Esophagus squamous epithelium (tissue), 5 donors: Measurements from ENCODE around the gene AFG3L2. TPM values are rescaled to one million over a fixed set of nuclear protein-coding genes. Genes with fewer than 3 reads are reported as not detected.

Source experiments
- DNase-seq: peaks from one replicate; lab custom pipeline; 2025; lab: John Stamatoyannopoulos, UW
- H3K27ac ChIP-seq, 4 donors: fragments of 200-600 bp; sonication (generic); one replicate each; pipeline ENCODE4 v1.5.1; 2016 to 2019; ENCODE audit warnings: mild to moderate bottlenecking in 1 of 4
- H3K27me3 ChIP-seq, 4 donors: fragments of 200-600 bp; sonication (generic); 1 replicate in 3 of 4; 2 replicates in 1 of 4; pipeline versions ENCODE4 v1.5.1 to v1.6.0; 2017 to 2021; ENCODE audit warnings: antibody characterized with exemption in 1 of 4
- H3K36me3 ChIP-seq, 3 donors: fragments of 200-600 bp; sonication (generic); one replicate each; pipeline ENCODE4 v1.5.1; 2016 to 2019
- H3K4me1 ChIP-seq, 3 donors: fragments of 200-600 bp; sonication (generic); one replicate each; pipeline ENCODE4 v1.5.1; 2017 to 2019
- H3K4me3 ChIP-seq, 4 donors: fragments of 200-600 bp; sonication (generic); 1 replicate in 3 of 4; 2 replicates in 1 of 4; pipeline ENCODE4 v1.5.1; 2016 to 2019; ENCODE audit warnings: mild to moderate bottlenecking in 2 of 4, moderate library complexity in 1 of 4
- H3K9me3 ChIP-seq, 3 donors: fragments of 200-600 bp; sonication (generic); one replicate each; pipeline ENCODE4 v1.5.1; 2016 to 2019
- CTCF ChIP-seq, 6 experiments: fragments of 450-650 bp in 4 of 6; fragments of 200-600 bp in 2 of 6; sonication (generic) in 2 of 6; IDR thresholded peaks; one replicate each; pipeline ENCODE4 v1.5.1; 2016 to 2019; ENCODE audit warnings: antibody characterized with exemption in 6 of 6, mild to moderate bottlenecking in 4 of 6, moderate library complexity in 4 of 6
- POLR2A ChIP-seq, 4 donors: fragments of 450-650 bp; IDR thresholded peaks; one replicate each; pipeline ENCODE4 v1.6.1; 2017; ENCODE audit warnings: antibody characterized with exemption in 4 of 4, mild to moderate bottlenecking in 4 of 4, moderate library complexity in 3 of 4
- WGBS, 2 donors: methylation state at CpG; one replicate each; pipeline ENCODE4 v1.1.5; 2018; 5-methylcytosine and 5-hydroxymethylcytosine counted together
- intact Hi-C: fragments of 100-400 bp; cut with DNase I; formaldehyde crosslinking; loops from one replicate; pipeline ENCODE4 v1.15.0; 2022
- total RNA-seq, 4 donors: library from RNA; depleted of rRNA; stranded (reverse); fragments of >200 nt; gene quantifications; one replicate each; pipeline ENCODE4 v1.1.0, GENCODE V29; 2016
- donor health status: DM: yes; HTN: yes; CAD: no.

Gene AFG3L2
- total RNA-seq, 4 donors from 2014 or later, result 41.5 to 62.9 (median 58.1) TPM

- Histone ChIP-seq H3K27me3 (no peaks in the 10 kb centered on the region), H3K9me3 (no peaks in the 10 kb centered on the region), H3K4me1 (peaks cover 28 to 70% (median 57%) of the 10 kb centered on the region in 3 donors), H3K27ac (peak overlapping the region in 2 of 4 donors; percentile 80), H3K4me3 (no peak overlapping the region), H3K36me3 (peaks cover 0 to 94% (median 3%) of the 10 kb centered on the region in 3 donors)
- WGBS, 2 donors, result 71 to 83% methylated on average over 2 to 3 of the region's 5 CpGs
- DNase-seq, result no peak
- TF ChIP-seq CTCF (IDR thresholded peaks at IDR 0.05) (no peak), POLR2A (IDR thresholded peaks at IDR 0.05) (no peak)
- intact Hi-C loops, result no loop called here
Measured at GRCh38 chr18:12318857-12319256, 58.2 kb downstream of the AFG3L2 start.

GRCh38 chr18:12318334-12318697 is 58.7 kb downstream of the AFG3L2 start:
- 43 to 57% methylated on average over 5 of the region's 5 CpGs for WGBS, 2 donors
- no peaks in the 10 kb centered on the region for H3K27me3 ChIP-seq
- intact Hi-C loops, result no loop called here
- peaks cover 0 to 94% (median 3%) of the 10 kb centered on the region in 3 donors for H3K36me3 ChIP-seq
- peak overlapping the region; percentile 13 to 80 (median 69) for H3K27ac ChIP-seq
- no peak overlapping the region for H3K4me3 ChIP-seq
- DNase-seq, result no peak
- no peaks in the 10 kb centered on the region for H3K9me3 ChIP-seq
- TF ChIP-seq CTCF (IDR thresholded peaks at IDR 0.05) (no peak), POLR2A (IDR thresholded peaks at IDR 0.05) (no peak)
- peaks cover 29 to 75% (median 57%) of the 10 kb centered on the region in 3 donors for H3K4me1 ChIP-seq

- DNase-seq, result no peak
- intact Hi-C loops, result no loop called here
- H3K4me1 ChIP-seq, result peaks cover 29 to 79% (median 57%) of the 10 kb centered on the region in 3 donors
- TF ChIP-seq POLR2A (IDR thresholded peaks at IDR 0.05) (no peak), CTCF (IDR thresholded peaks at IDR 0.05) (no peak)
- H3K27me3 ChIP-seq, result no peaks in the 10 kb centered on the region
- 28 to 46% methylated on average over 3 to 4 of the region's 6 CpGs for WGBS, 2 donors
- no peak overlapping the region for H3K4me3 ChIP-seq
- peaks cover 0 to 93% (median 3%) of the 10 kb centered on the region in 3 donors for H3K36me3 ChIP-seq
- peak overlapping the region; percentile 13 to 80 (median 69) for H3K27ac ChIP-seq
- no peaks in the 10 kb centered on the region for H3K9me3 ChIP-seq
Measured at GRCh38 chr18:12317664-12318333, 59.2 kb downstream of the AFG3L2 start.

GRCh38 chr18:12315911-12316310 is 61.1 kb downstream of the AFG3L2 start:
- TF ChIP-seq POLR2A (IDR thresholded peaks at IDR 0.05), result no peak
- no peak for TF ChIP-seq CTCF (IDR thresholded peaks at IDR 0.05)
- Histone ChIP-seq H3K36me3 (peaks cover 0 to 92% (median 14%) of the 10 kb centered on the region in 3 donors), H3K4me1 (peaks cover 29 to 72% (median 51%) of the 10 kb centered on the region in 3 donors), H3K27ac (peak overlapping the region; percentile 62 to 85 (median 76)), H3K4me3 (peak overlapping the region in 2 of 4 donors; percentile 6 to 17), H3K9me3 (peaks cover 0 to 15% (median 11%) of the 10 kb centered on the region in 3 donors), H3K27me3 (no peaks in the 10 kb centered on the region)
- 26 to 37% methylated on average over 2 to 5 of the region's 5 CpGs for WGBS, 2 donors
- intact Hi-C loops, result no loop called here
- DNase-seq, result no peak

GRCh38 chr18:12315490-12315889 is 61.5 kb downstream of the AFG3L2 start:
- H3K27ac ChIP-seq, result peak overlapping the region; percentile 62 to 85 (median 76)

More at GRCh38 chr18:12315490-12315889, 61.5 kb downstream of the AFG3L2 start:
- Histone ChIP-seq H3K4me1 (peaks cover 29 to 72% (median 52%) of the 10 kb centered on the region in 3 donors), H3K36me3 (peaks cover 0 to 92% (median 16%) of the 10 kb centered on the region in 3 donors), H3K4me3 (peak overlapping the region in 3 of 4 donors; percentile 5 to 17 (median 6)), H3K9me3 (peaks cover 0 to 15% (median 11%) of the 10 kb centered on the region in 3 donors), H3K27me3 (no peaks in the 10 kb centered on the region)
- intact Hi-C loops, result no loop called here
- 34 to 36% methylated on average over 10 of the region's 10 CpGs for WGBS, 2 donors
- no peak for DNase-seq
- TF ChIP-seq POLR2A (IDR thresholded peaks at IDR 0.05) (no peak), CTCF (IDR thresholded peaks at IDR 0.05) (no peak)
